HepG2 (cell line): ENCODE results near the gene CYB5R3. TPM values are rescaled to one million over a fixed set of nuclear protein-coding genes. Genes with fewer than 3 reads are reported as not detected.

Experiments
- CHCHD3 ChIP-seq: sonication (generic); formaldehyde crosslinking; IDR thresholded peaks from 2 replicates; pipeline ENCODE4 v1.8.0; 2022; ENCODE audit warnings: mild to moderate bottlenecking, missing genetic modification reagents, moderate library complexity
- FOXP1 ChIP-seq, 2 experiments: fragments of 450-650 bp in 1 of 2; IDR thresholded peaks; 2 replicates each; pipeline ENCODE4 v1.6.1; 2017 to 2018; ENCODE audit warnings: antibody characterized with exemption in 1 of 2
- HNF4G ChIP-seq, 2 experiments: sonication (generic) in 1 of 2; formaldehyde crosslinking in 1 of 2; IDR thresholded peaks; 2 replicates each; pipeline versions ENCODE4 v1.4.0 to v1.6.1; 2011 to 2020; ENCODE audit warnings: borderline replicate concordance in 2 of 2, low read depth in 2 of 2, mild to moderate bottlenecking in 2 of 2, low read length in 1 of 2, missing genetic modification reagents in 1 of 2, moderate library complexity in 1 of 2
- ISX ChIP-seq: sonication (generic); formaldehyde crosslinking; conservative IDR thresholded peaks from 2 replicates; pipeline ENCODE4 v1.5.0; 2020; ENCODE audit warnings: missing genetic modification reagents
- MAZ ChIP-seq, 2 experiments: sonication (generic) in 1 of 2; formaldehyde crosslinking in 1 of 2; IDR thresholded peaks; 2 replicates each; pipeline versions ENCODE4 v1.5.0 to v1.6.1; 2012 to 2020; ENCODE audit warnings: low read depth in 2 of 2, mild to moderate bottlenecking in 2 of 2, borderline replicate concordance in 1 of 2, improper control_type of control experiment in 1 of 2, low read length in 1 of 2, missing genetic modification reagents in 1 of 2, moderate library complexity in 1 of 2
- MXI1 ChIP-seq: IDR thresholded peaks from 3 replicates; pipeline ENCODE4 v1.6.1; 2012; ENCODE audit warnings: low read depth, low read length, inconsistent platforms, borderline replicate concordance
- NFYC ChIP-seq: IDR thresholded peaks from 2 replicates; pipeline ENCODE4 v1.6.1; 2016; ENCODE audit warnings: missing genetic modification reagents, missing compliant biosample characterization
- SIX4 ChIP-seq: sonication (generic); formaldehyde crosslinking; IDR thresholded peaks from 2 replicates; pipeline ENCODE4 v1.4.0; 2020; ENCODE audit warnings: missing genetic modification reagents
- TCF12 ChIP-seq, 2 experiments: fragments of 450-650 bp in 1 of 2; sonication (generic) in 1 of 2; formaldehyde crosslinking in 1 of 2; IDR thresholded peaks; 2 replicates each; pipeline versions ENCODE4 v1.6.1 to v1.8.0; 2017 to 2022; ENCODE audit warnings: antibody characterized with exemption in 1 of 2, mild to moderate bottlenecking in 1 of 2, missing genetic modification reagents in 1 of 2, moderate library complexity in 1 of 2
- TEAD3 ChIP-seq: optimal IDR thresholded peaks from 2 replicates; pipeline ENCODE3; 2016; ENCODE audit warnings: borderline replicate concordance
- UBTF ChIP-seq: sonication (generic); formaldehyde crosslinking; IDR thresholded peaks from 2 replicates; pipeline ENCODE4 v1.4.0; 2020; ENCODE audit warnings: mild to moderate bottlenecking, missing genetic modification reagents
- XRCC5 ChIP-seq: fragments of 200-400 bp; formaldehyde crosslinking; optimal IDR thresholded peaks from 2 replicates; pipeline ENCODE3; 2017; ENCODE audit warnings: mild to moderate bottlenecking, low read length
- ZNF234 ChIP-seq: sonication (generic); formaldehyde crosslinking; conservative IDR thresholded peaks from 2 replicates; pipeline ENCODE4 v1.5.1; 2020; ENCODE audit warnings: mild to moderate bottlenecking, missing genetic modification reagents
- ZNF282 ChIP-seq: fragments of 450-650 bp; IDR thresholded peaks from 2 replicates; pipeline ENCODE4 v1.6.1; 2018; ENCODE audit not compliant: partially characterized antibody
- ZNF501 ChIP-seq: sonication (generic); formaldehyde crosslinking; IDR thresholded peaks from 2 replicates; pipeline ENCODE4 v1.5.1; 2020; ENCODE audit warnings: mild to moderate bottlenecking, moderate library complexity, missing genetic modification reagents
- ZNF543 ChIP-seq: sonication (generic); formaldehyde crosslinking; IDR thresholded peaks from 2 replicates; pipeline ENCODE4 v1.4.0; 2020; ENCODE audit warnings: mild to moderate bottlenecking, missing genetic modification reagents
- ZNF777 ChIP-seq: sonication (generic); formaldehyde crosslinking; IDR thresholded peaks from 2 replicates; pipeline ENCODE4 v1.4.0; 2020; ENCODE audit warnings: missing genetic modification reagents
- ZNF883 ChIP-seq: sonication (generic); formaldehyde crosslinking; IDR thresholded peaks from 2 replicates; pipeline ENCODE4 v1.5.1; 2020; ENCODE audit warnings: mild to moderate bottlenecking, missing genetic modification reagents; ENCODE audit errors: not compliant biosample characterization
- polyA plus RNA-seq, 8 experiments: library from polyadenylated mRNA; depleted of rRNA in 3 of 8; stranded (reverse) in 7 of 8; unstranded in 1 of 8; fragments of >200 nt; fragmentation: Illumina TruSeq in 4 of 8; extraction: Trizol in 4 of 8; gene quantifications; 2 replicates each; pipeline versions ENCODE4 v1.2.1 to v1.2.3, GENCODE V29; 2011 to 2016; ENCODE audit warnings: low read depth in 4 of 8, missing spikeins in 1 of 8, mixed read lengths in 1 of 8; ENCODE audit not compliant: insufficient read depth in 1 of 8
- total RNA-seq, 5 experiments: library from RNA; depleted of rRNA; stranded (reverse); fragments of >200 nt; fragmentation: Illumina TruSeq; extraction: Trizol; gene quantifications; 2 replicates each; pipeline ENCODE4 v1.2.3, GENCODE V29; 2016; ENCODE audit warnings: low read depth in 1 of 5
- TF ChIP-seq, protein P1 (sequence below): sonication (generic); formaldehyde crosslinking; IDR thresholded peaks from 2 replicates; pipeline ENCODE4 v1.5.0; 2020; ENCODE audit warnings: mild to moderate bottlenecking, missing genetic modification reagents, moderate library complexity
- TF ChIP-seq, protein P2 (sequence below): sonication (generic); formaldehyde crosslinking; IDR thresholded peaks from 2 replicates; pipeline ENCODE4 v1.8.0; 2022; ENCODE audit warnings: mild to moderate bottlenecking, missing genetic modification reagents, moderate library complexity

Gene CYB5R3
- total and polyA plus RNA-seq, 2 of the 13 experiments (the other 11 are each of a cell fraction or from before 2014, with no cell fraction given), result 32.4 to 305 TPM

- TF ChIP-seq UBTF (CRISPR knock-in tag) (peak; percentile 45; the same call in 1 of the 2 replicates), NFYC (CRISPR knock-in tag) (no peak), HNF4G (IDR thresholded peaks at IDR 0.05; ENCODE audit: borderline replicate concordance, low read depth, low read length) (no peak), HNF4G (CRISPR knock-in tag; IDR thresholded peaks at IDR 0.05; ENCODE audit: borderline replicate concordance, low read depth) (0 out of 2 replicates have a peak, but pooled peaks have one; percentile 17), ZNF282 (no peak), SIX4 (no peak), MAZ (IDR thresholded peaks at IDR 0.05; ENCODE audit: borderline replicate concordance, low read depth, low read length) (no peak), MAZ (CRISPR knock-in tag; IDR thresholded peaks at IDR 0.05; ENCODE audit: low read depth) (no peak), ZNF543 (0 out of 2 replicates have a peak, but pooled peaks have one; percentile 31), ZNF883 (CRISPR knock-in tag) (no peak), XRCC5 (peak; percentile 71), ZNF501 (CRISPR knock-in tag) (peak; percentile 76), MXI1 (no peak), ZNF234 (CRISPR knock-in tag) (0 out of 2 replicates have a peak, but pooled peaks have one; percentile 46), TEAD3 (CRISPR knock-in tag) (peak; percentile 14), FOXP1 (IDR thresholded peaks at IDR 0.05) (no peak), FOXP1 (CRISPR knock-in tag; IDR thresholded peaks at IDR 0.05) (no peak), ZNF777 (CRISPR knock-in tag) (peak; percentile 72), ISX (CRISPR knock-in tag) (no peak), CHCHD3 (CRISPR knock-in tag) (0 out of 2 replicates have a peak, but pooled peaks have one; percentile 23), TCF12 (IDR thresholded peaks at IDR 0.05) (no peak), TCF12 (CRISPR knock-in tag; IDR thresholded peaks at IDR 0.05) (no peak)
- TF ChIP-seq, protein P1, sequence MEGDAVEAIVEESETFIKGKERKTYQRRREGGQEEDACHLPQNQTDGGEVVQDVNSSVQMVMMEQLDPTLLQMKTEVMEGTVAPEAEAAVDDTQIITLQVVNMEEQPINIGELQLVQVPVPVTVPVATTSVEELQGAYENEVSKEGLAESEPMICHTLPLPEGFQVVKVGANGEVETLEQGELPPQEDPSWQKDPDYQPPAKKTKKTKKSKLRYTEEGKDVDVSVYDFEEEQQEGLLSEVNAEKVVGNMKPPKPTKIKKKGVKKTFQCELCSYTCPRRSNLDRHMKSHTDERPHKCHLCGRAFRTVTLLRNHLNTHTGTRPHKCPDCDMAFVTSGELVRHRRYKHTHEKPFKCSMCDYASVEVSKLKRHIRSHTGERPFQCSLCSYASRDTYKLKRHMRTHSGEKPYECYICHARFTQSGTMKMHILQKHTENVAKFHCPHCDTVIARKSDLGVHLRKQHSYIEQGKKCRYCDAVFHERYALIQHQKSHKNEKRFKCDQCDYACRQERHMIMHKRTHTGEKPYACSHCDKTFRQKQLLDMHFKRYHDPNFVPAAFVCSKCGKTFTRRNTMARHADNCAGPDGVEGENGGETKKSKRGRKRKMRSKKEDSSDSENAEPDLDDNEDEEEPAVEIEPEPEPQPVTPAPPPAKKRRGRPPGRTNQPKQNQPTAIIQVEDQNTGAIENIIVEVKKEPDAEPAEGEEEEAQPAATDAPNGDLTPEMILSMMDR, result peak; percentile 69
- TF ChIP-seq, protein P2, sequence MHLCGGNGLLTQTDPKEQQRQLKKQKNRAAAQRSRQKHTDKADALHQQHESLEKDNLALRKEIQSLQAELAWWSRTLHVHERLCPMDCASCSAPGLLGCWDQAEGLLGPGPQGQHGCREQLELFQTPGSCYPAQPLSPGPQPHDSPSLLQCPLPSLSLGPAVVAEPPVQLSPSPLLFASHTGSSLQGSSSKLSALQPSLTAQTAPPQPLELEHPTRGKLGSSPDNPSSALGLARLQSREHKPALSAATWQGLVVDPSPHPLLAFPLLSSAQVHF (CRISPR knock-in tag), result no peak
These were observed 13.0 kb upstream of the CYB5R3 start (continued) for GRCh38 chr22:42661985-42662831.
